ENCODE results near the gene DUSP22. TPM values are rescaled to one million over a fixed set of nuclear protein-coding genes. Genes with fewer than 3 reads are reported as not detected.

Gene DUSP22
- total RNA-seq, 1 donor from 2014 or later = 22.5 TPM

- intact Hi-C loops (cut with micrococcal nuclease) = no loop called here
- peaks cover 20% of the 10 kb centered on the region for H3K4me1 Mint-ChIP-seq
- H3K9me3 Mint-ChIP-seq = no peaks in the 10 kb centered on the region
- DNase-seq = no peak
- no peak overlapping the region for H3K27ac Mint-ChIP-seq
- H3K36me3 Mint-ChIP-seq (ENCODE audit: low read depth) = peaks cover 11% of the 10 kb centered on the region
- no peaks in the 10 kb centered on the region for H3K27me3 Mint-ChIP-seq
- H3K4me3 Mint-ChIP-seq = no peak overlapping the region
Observed at GRCh38 chr6:315921-316752, 23.9 kb downstream of the DUSP22 start.

GRCh38 chr6:316753-317038, 24.4 kb downstream of the DUSP22 start:
- Mint-ChIP-seq H3K27me3 (no peaks in the 10 kb centered on the region), H3K4me1 (peaks cover 20% of the 10 kb centered on the region), H3K9me3 (no peaks in the 10 kb centered on the region), H3K27ac (no peak overlapping the region), H3K36me3 (ENCODE audit: low read depth) (peaks cover 9% of the 10 kb centered on the region), H3K4me3 (no peak overlapping the region)
- intact Hi-C loops (cut with micrococcal nuclease) = no loop called here
- DNase-seq = no peak

GRCh38 chr6:317060-317447, 24.8 kb downstream of the DUSP22 start:
- H3K27ac Mint-ChIP-seq = no peak overlapping the region
- no peaks in the 10 kb centered on the region for H3K27me3 Mint-ChIP-seq
- DNase-seq = no peak
- no peak overlapping the region for H3K4me3 Mint-ChIP-seq
- no peaks in the 10 kb centered on the region for H3K9me3 Mint-ChIP-seq
- peaks cover 6% of the 10 kb centered on the region for H3K36me3 Mint-ChIP-seq (ENCODE audit: low read depth)
- intact Hi-C loops (cut with micrococcal nuclease) = no loop called here
- peaks cover 16% of the 10 kb centered on the region for H3K4me1 Mint-ChIP-seq

GRCh38 chr6:317448-318144, 25.3 kb downstream of the DUSP22 start:
- Mint-ChIP-seq H3K36me3 (ENCODE audit: low read depth) (peaks cover 6% of the 10 kb centered on the region), H3K4me1 (peaks cover 13% of the 10 kb centered on the region), H3K9me3 (no peaks in the 10 kb centered on the region), H3K4me3 (no peak overlapping the region), H3K27ac (no peak overlapping the region), H3K27me3 (no peaks in the 10 kb centered on the region)
- intact Hi-C loops (cut with micrococcal nuclease) = loop anchor here (2.0 kb wide), 1 partner anchor 25 kb away; the partner anchor contains the start of gene DUSP22
- no peak for DNase-seq

- intact Hi-C loops (cut with micrococcal nuclease) = loop anchor here (2.0 kb wide), 1 partner anchor 26 kb away; the partner anchor contains the start of gene DUSP22
- no peaks in the 10 kb centered on the region for H3K9me3 Mint-ChIP-seq
- H3K4me1 Mint-ChIP-seq = peaks cover 7% of the 10 kb centered on the region
- no peaks in the 10 kb centered on the region for H3K27me3 Mint-ChIP-seq
- no peak overlapping the region for H3K4me3 Mint-ChIP-seq
- H3K36me3 Mint-ChIP-seq (ENCODE audit: low read depth) = peaks cover 6% of the 10 kb centered on the region
- no peak overlapping the region for H3K27ac Mint-ChIP-seq
- DNase-seq = no peak
Observed at GRCh38 chr6:318243-318890, 26.1 kb downstream of the DUSP22 start.

- no peak overlapping the region for H3K27ac Mint-ChIP-seq
- DNase-seq = no peak
- no peaks in the 10 kb centered on the region for H3K27me3 Mint-ChIP-seq
- intact Hi-C loops (cut with micrococcal nuclease) = loop anchor here (2.0 kb wide), 1 partner anchor 27 kb away; the partner anchor contains the start of gene DUSP22
- no peaks in the 10 kb centered on the region for H3K9me3 Mint-ChIP-seq
- peaks cover 7% of the 10 kb centered on the region for H3K4me1 Mint-ChIP-seq
- no peak overlapping the region for H3K4me3 Mint-ChIP-seq
- peaks cover 6% of the 10 kb centered on the region for H3K36me3 Mint-ChIP-seq (ENCODE audit: low read depth)
Observed at GRCh38 chr6:319177-320131, 27.2 kb downstream of the DUSP22 start.

- Mint-ChIP-seq H3K27ac (no peak overlapping the region), H3K36me3 (ENCODE audit: low read depth) (peaks cover 6% of the 10 kb centered on the region), H3K9me3 (no peaks in the 10 kb centered on the region), H3K27me3 (no peaks in the 10 kb centered on the region), H3K4me3 (no peak overlapping the region), H3K4me1 (peaks cover 7% of the 10 kb centered on the region)
- intact Hi-C loops (cut with micrococcal nuclease) = no loop called here
- no peak for DNase-seq
Observed at GRCh38 chr6:320351-321157, 28.3 kb downstream of the DUSP22 start.

- H3K9me3 Mint-ChIP-seq = no peaks in the 10 kb centered on the region
- H3K4me1 Mint-ChIP-seq = peaks cover 7% of the 10 kb centered on the region
- H3K27me3 Mint-ChIP-seq = no peaks in the 10 kb centered on the region
- no peak for DNase-seq
- peaks cover 4% of the 10 kb centered on the region for H3K36me3 Mint-ChIP-seq (ENCODE audit: low read depth)
- H3K4me3 Mint-ChIP-seq = no peak overlapping the region
- intact Hi-C loops (cut with micrococcal nuclease) = no loop called here
- no peak overlapping the region for H3K27ac Mint-ChIP-seq
Observed at GRCh38 chr6:321158-321438, 28.8 kb downstream of the DUSP22 start.

- H3K4me3 Mint-ChIP-seq = no peak overlapping the region
- peaks cover 4% of the 10 kb centered on the region for H3K36me3 Mint-ChIP-seq (ENCODE audit: low read depth)
- no peaks in the 10 kb centered on the region for H3K9me3 Mint-ChIP-seq
- intact Hi-C loops (cut with micrococcal nuclease) = no loop called here
- H3K4me1 Mint-ChIP-seq = peaks cover 7% of the 10 kb centered on the region
- DNase-seq = no peak
- H3K27me3 Mint-ChIP-seq = no peaks in the 10 kb centered on the region
- H3K27ac Mint-ChIP-seq = no peak overlapping the region
Observed at GRCh38 chr6:321536-322258, 29.4 kb downstream of the DUSP22 start.

GRCh38 chr6:322259-322930, 30.1 kb downstream of the DUSP22 start:
- H3K27me3 Mint-ChIP-seq = no peaks in the 10 kb centered on the region
- no peak overlapping the region for H3K27ac Mint-ChIP-seq
- intact Hi-C loops (cut with micrococcal nuclease) = no loop called here
- H3K36me3 Mint-ChIP-seq (ENCODE audit: low read depth) = peaks cover 4% of the 10 kb centered on the region
- no peak for DNase-seq
- H3K9me3 Mint-ChIP-seq = no peaks in the 10 kb centered on the region
- H3K4me1 Mint-ChIP-seq = peaks cover 7% of the 10 kb centered on the region
- no peak overlapping the region for H3K4me3 Mint-ChIP-seq

GRCh38 chr6:322940-323729, 30.8 kb downstream of the DUSP22 start:
- H3K4me3 Mint-ChIP-seq = no peak overlapping the region
- H3K9me3 Mint-ChIP-seq = no peaks in the 10 kb centered on the region
- no peaks in the 10 kb centered on the region for H3K27me3 Mint-ChIP-seq
- H3K4me1 Mint-ChIP-seq = peaks cover 13% of the 10 kb centered on the region
- no peak for DNase-seq
- intact Hi-C loops (cut with micrococcal nuclease) = no loop called here
- peaks cover 4% of the 10 kb centered on the region for H3K36me3 Mint-ChIP-seq (ENCODE audit: low read depth)
- no peak overlapping the region for H3K27ac Mint-ChIP-seq
